SK-N-SH treated with all-trans-retinoic acid at 6 μM for 48 hours (cell line): Measurements from ENCODE around the gene PRUNE2.

Source experiments
- ATAC-seq: fragments of 200-7000 bp; cut with Tn5 transposase; 3 replicates; pipeline ENCODE4 v1.9.1; 2020; ENCODE audit warnings: mild to moderate bottlenecking, moderate library complexity
- ARNTL ChIP-seq: fragments of 450-650 bp; formaldehyde crosslinking; IDR thresholded peaks from 2 replicates; pipeline ENCODE4 v1.5.0; 2020; ENCODE audit warnings: low read depth, mild to moderate bottlenecking, moderate library complexity, borderline replicate concordance
- BACH2 ChIP-seq: fragments of 250-450 bp; sonication (Bioruptor Pico); IDR thresholded peaks from 2 replicates; pipeline ENCODE4 v1.9.0; 2021; ENCODE audit warnings: mild to moderate bottlenecking, borderline replicate concordance
- CSDC2 ChIP-seq: fragments of 250-450 bp; sonication (Bioruptor Pico); IDR thresholded peaks from 2 replicates; pipeline ENCODE4 v1.5.0; 2020; ENCODE audit warnings: mild to moderate bottlenecking, moderate library complexity
- CSRNP3 ChIP-seq: fragments of 250-450 bp; sonication (Bioruptor Pico); IDR thresholded peaks from 2 replicates; pipeline ENCODE4 v1.5.1; 2021; ENCODE audit warnings: mild to moderate bottlenecking, moderate library complexity
- ESRRG ChIP-seq: fragments of 250-450 bp; sonication (Bioruptor Pico); IDR thresholded peaks from 2 replicates; pipeline ENCODE4 v1.6.1; 2021; ENCODE audit warnings: mild to moderate bottlenecking
- GLIS3 ChIP-seq: fragments of 250-450 bp; sonication (Bioruptor Pico); IDR thresholded peaks from 2 replicates; pipeline ENCODE4 v1.5.0; 2020; ENCODE audit warnings: mild to moderate bottlenecking, moderate library complexity
- ISL1 ChIP-seq: fragments of 250-450 bp; sonication (Bioruptor Pico); IDR thresholded peaks from 2 replicates; pipeline ENCODE4 v2.1.2; 2022; ENCODE audit warnings: mild to moderate bottlenecking, moderate library complexity
- OSR1 ChIP-seq: fragments of 250-450 bp; sonication (Bioruptor Pico); IDR thresholded peaks from 2 replicates; pipeline ENCODE4 v1.8.0; 2022; ENCODE audit warnings: moderate library complexity, mild to moderate bottlenecking, inconsistent platforms
- PATZ1 ChIP-seq: fragments of 250-450 bp; sonication (Bioruptor Pico); IDR thresholded peaks from 2 replicates; pipeline ENCODE4 v1.8.0; 2020; ENCODE audit warnings: mild to moderate bottlenecking, moderate library complexity, borderline replicate concordance
- PPARA ChIP-seq: fragments of 250-450 bp; sonication (Bioruptor Pico); IDR thresholded peaks from 2 replicates; pipeline ENCODE4 v1.5.0; 2020; ENCODE audit warnings: mild to moderate bottlenecking, borderline replicate concordance
- RARB ChIP-seq: fragments of 250-450 bp; sonication (Bioruptor Pico); IDR thresholded peaks from 2 replicates; pipeline ENCODE4 v1.8.0; 2021; ENCODE audit warnings: mild to moderate bottlenecking, moderate library complexity
- SNAI2 ChIP-seq: fragments of 250-450 bp; sonication (Bioruptor Pico); IDR thresholded peaks from 2 replicates; pipeline ENCODE4 v1.5.0; 2020; ENCODE audit warnings: mild to moderate bottlenecking, moderate library complexity
- TCF4 ChIP-seq: fragments of 250-450 bp; sonication (Bioruptor Pico); IDR thresholded peaks from 2 replicates; pipeline ENCODE4 v1.8.0; 2021; ENCODE audit warnings: mild to moderate bottlenecking, moderate library complexity, borderline replicate concordance
- TOX ChIP-seq: fragments of 250-450 bp; sonication (Bioruptor Pico); IDR thresholded peaks from 2 replicates; pipeline ENCODE4 v1.8.0; 2021; ENCODE audit warnings: mild to moderate bottlenecking, moderate library complexity, borderline replicate concordance
- TSHZ2 ChIP-seq: fragments of 250-450 bp; sonication (Bioruptor Pico); IDR thresholded peaks from 2 replicates; pipeline ENCODE4 v1.5.0; 2020; ENCODE audit warnings: mild to moderate bottlenecking, moderate library complexity
- ZFP3 ChIP-seq: fragments of 250-450 bp; sonication (Bioruptor Pico); IDR thresholded peaks from 2 replicates; pipeline ENCODE4 v1.5.0; 2020; ENCODE audit warnings: mild to moderate bottlenecking, moderate library complexity
- ZFP30 ChIP-seq: fragments of 450-650 bp; formaldehyde crosslinking; IDR thresholded peaks from 2 replicates; pipeline ENCODE4 v1.5.0; 2022; ENCODE audit warnings: mild to moderate bottlenecking, moderate library complexity
- ZNF565 ChIP-seq: fragments of 450-650 bp; formaldehyde crosslinking; conservative IDR thresholded peaks from 2 replicates; pipeline ENCODE4 v1.5.0; 2020; ENCODE audit warnings: low read depth, mild to moderate bottlenecking, moderate library complexity
- ZNF8 ChIP-seq: fragments of 450-650 bp; formaldehyde crosslinking; IDR thresholded peaks from 2 replicates; pipeline ENCODE4 v1.5.0; 2020; ENCODE audit warnings: mild to moderate bottlenecking, moderate library complexity
- TF ChIP-seq, protein P1 (sequence below): fragments of 250-450 bp; sonication (Bioruptor Pico); IDR thresholded peaks from 2 replicates; pipeline ENCODE4 v1.8.0; 2021; ENCODE audit warnings: low read depth, mild to moderate bottlenecking, moderate library complexity, borderline replicate concordance

The PRUNE2 gene

GRCh38 chr9:76684213-76684612 lies 221.7 kb downstream of the PRUNE2 start:
- 0 out of 3 replicates have a peak, but pooled peaks have one; percentile 11 for ATAC-seq
- TF ChIP-seq ZNF8 (no peak), PATZ1 (CRISPR knock-in tag) (no peak), ZFP30 (CRISPR knock-in tag) (no peak), SNAI2 (CRISPR knock-in tag) (no peak), ZFP3 (CRISPR knock-in tag) (no peak), BACH2 (CRISPR knock-in tag) (no peak)

- no peak for TF ChIP-seq ZFP3 (CRISPR knock-in tag)
- no peak for TF ChIP-seq BACH2 (CRISPR knock-in tag)
- ATAC-seq, result no peak
Measured at GRCh38 chr9:76681556-76681955, 224.4 kb downstream of the PRUNE2 start.

GRCh38 chr9:76680716-76681425 lies 225.0 kb downstream of the PRUNE2 start:
- TF ChIP-seq TOX, result no peak
- no peak for TF ChIP-seq TCF4 (CRISPR knock-in tag)
- TF ChIP-seq OSR1, result no peak
- no peak for TF ChIP-seq ZFP3 (CRISPR knock-in tag)
- TF ChIP-seq ZFP30 (CRISPR knock-in tag), result no peak
- TF ChIP-seq SNAI2 (CRISPR knock-in tag), result no peak
- TF ChIP-seq RARB (CRISPR knock-in tag), result no peak
- no peak for TF ChIP-seq ZNF565 (CRISPR knock-in tag)
- no peak for TF ChIP-seq ISL1
- no peak; the same call in 2 of the 3 replicates for ATAC-seq

DNA sequence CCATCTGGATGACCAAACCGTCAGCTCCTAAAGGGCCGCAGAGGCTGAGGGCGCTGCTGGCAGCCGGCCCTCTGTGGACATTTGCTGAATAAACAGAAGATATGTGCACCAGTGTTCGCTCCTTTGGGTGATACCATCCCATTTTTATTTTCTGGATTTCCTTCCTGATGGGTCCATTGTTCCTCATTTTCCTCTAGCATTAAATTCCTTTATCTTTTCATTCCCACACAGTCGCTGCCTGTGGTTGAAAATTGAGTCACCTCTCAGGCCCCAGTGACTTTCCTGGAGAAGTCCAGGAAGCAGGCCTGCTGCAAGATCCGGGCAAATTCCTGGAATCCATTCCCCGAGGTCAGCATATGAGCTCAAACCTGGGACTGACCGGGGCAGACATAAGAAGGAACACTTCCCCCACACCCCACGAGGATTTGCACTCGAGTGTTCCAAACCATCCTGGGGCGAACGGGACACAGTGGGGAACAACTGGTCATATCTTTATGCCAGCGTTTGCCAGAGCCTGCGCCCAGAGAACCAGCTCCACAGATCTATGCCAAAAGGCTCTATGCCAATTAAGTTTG lies 228.3 kb downstream of the PRUNE2 start:
- no peak for TF ChIP-seq TOX
- peak; percentile 13; the same call in 1 of the 2 replicates for TF ChIP-seq OSR1
- TF ChIP-seq, all 23 proteins: peak for 1
- peak; percentile 88 for ATAC-seq

- ATAC-seq, result peak; percentile 42
Measured at GRCh38 chr9:76676857-76677256, 229.1 kb downstream of the PRUNE2 start.

More at GRCh38 chr9:76676857-76677256, 229.1 kb downstream of the PRUNE2 start:
- TF ChIP-seq ESRRG, result no peak
- no peak for TF ChIP-seq RARB (CRISPR knock-in tag)
- no peak for TF ChIP-seq PATZ1 (CRISPR knock-in tag)
- TF ChIP-seq GLIS3 (CRISPR knock-in tag), result no peak
- no peak for TF ChIP-seq ZFP30 (CRISPR knock-in tag)
- no peak for TF ChIP-seq BACH2 (CRISPR knock-in tag)
- TF ChIP-seq CSRNP3 (CRISPR knock-in tag), result no peak
- TF ChIP-seq ZNF565 (CRISPR knock-in tag), result no peak
- no peak for TF ChIP-seq CSDC2 (CRISPR knock-in tag)
- no peak for TF ChIP-seq ARNTL (CRISPR knock-in tag)
- TF ChIP-seq SNAI2 (CRISPR knock-in tag), result no peak
- TF ChIP-seq TOX, result no peak
- no peak for TF ChIP-seq ISL1
- no peak for TF ChIP-seq OSR1
- TF ChIP-seq TCF4 (CRISPR knock-in tag), result no peak
- TF ChIP-seq PPARA (CRISPR knock-in tag), result no peak
- TF ChIP-seq TSHZ2 (CRISPR knock-in tag), result no peak
- TF ChIP-seq ZNF8, result no peak
- TF ChIP-seq, protein P1, sequence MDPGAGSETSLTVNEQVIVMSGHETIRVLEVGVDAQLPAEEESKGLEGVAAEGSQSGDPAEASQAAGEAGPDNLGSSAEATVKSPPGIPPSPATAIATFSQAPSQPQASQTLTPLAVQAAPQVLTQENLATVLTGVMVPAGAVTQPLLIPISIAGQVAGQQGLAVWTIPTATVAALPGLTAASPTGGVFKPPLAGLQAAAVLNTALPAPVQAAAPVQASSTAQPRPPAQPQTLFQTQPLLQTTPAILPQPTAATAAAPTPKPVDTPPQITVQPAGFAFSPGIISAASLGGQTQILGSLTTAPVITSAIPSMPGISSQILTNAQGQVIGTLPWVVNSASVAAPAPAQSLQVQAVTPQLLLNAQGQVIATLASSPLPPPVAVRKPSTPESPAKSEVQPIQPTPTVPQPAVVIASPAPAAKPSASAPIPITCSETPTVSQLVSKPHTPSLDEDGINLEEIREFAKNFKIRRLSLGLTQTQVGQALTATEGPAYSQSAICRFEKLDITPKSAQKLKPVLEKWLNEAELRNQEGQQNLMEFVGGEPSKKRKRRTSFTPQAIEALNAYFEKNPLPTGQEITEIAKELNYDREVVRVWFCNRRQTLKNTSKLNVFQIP (CRISPR knock-in tag), result no peak
